ENCODE data around the gene BCAP31.

DNA sequence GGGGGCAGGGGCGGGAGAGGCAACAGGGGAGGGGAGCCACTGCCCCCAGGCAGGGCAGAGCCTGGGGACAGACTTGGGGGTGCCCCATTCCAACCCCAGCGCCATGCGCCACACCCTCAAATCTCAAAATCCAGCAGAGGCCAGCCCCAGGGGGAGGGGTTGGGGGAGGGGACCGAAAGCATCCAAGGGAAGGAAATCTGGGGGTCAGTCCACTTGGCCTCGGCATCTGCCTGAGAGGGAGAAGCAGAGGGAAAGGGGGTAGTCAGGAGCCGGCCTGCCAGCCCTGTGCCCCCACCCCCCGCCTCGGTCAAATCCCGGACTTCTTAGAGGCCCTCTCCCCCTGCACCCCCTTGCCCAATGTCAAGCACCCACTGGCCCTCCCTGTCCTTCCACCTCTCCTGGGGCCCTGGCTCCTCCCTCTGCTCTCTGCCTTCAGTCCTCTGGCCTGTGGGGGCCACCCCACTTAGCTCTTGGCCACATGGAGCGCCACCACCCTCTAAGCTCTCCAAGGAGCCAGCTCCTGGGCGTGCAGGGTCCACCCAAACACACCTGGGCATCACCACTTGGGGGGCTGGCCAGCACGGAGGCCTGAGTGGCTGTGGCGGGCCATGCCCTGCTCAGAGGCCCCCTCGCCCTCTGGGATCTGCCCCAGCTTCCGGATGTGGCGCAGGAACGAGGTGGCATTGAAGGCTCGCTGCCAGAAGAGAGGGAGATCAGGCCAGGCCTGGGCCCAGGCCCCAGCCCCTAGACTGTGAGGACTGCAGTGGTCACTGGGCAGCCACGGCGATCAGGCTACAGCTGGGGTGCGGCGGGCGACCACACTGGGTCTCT lies 54.1 kb downstream of the BCAP31 start:
- TF ChIP-seq, protein P1, sequence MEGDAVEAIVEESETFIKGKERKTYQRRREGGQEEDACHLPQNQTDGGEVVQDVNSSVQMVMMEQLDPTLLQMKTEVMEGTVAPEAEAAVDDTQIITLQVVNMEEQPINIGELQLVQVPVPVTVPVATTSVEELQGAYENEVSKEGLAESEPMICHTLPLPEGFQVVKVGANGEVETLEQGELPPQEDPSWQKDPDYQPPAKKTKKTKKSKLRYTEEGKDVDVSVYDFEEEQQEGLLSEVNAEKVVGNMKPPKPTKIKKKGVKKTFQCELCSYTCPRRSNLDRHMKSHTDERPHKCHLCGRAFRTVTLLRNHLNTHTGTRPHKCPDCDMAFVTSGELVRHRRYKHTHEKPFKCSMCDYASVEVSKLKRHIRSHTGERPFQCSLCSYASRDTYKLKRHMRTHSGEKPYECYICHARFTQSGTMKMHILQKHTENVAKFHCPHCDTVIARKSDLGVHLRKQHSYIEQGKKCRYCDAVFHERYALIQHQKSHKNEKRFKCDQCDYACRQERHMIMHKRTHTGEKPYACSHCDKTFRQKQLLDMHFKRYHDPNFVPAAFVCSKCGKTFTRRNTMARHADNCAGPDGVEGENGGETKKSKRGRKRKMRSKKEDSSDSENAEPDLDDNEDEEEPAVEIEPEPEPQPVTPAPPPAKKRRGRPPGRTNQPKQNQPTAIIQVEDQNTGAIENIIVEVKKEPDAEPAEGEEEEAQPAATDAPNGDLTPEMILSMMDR (IDR thresholded peaks at IDR 0.05), result no peak
- TF ChIP-seq EP300 (IDR thresholded peaks at IDR 0.05), result no peak

All from ovary (tissue), 3 donors.